WTC11 (cell line): ENCODE results near the gene CACNA1D. TPM values are rescaled to one million over a fixed set of nuclear protein-coding genes. Genes with fewer than 3 reads are reported as not detected.

ENCODE experiments used
- ATAC-seq: fragments of 200-7000 bp; cut with Tn5 transposase; 2 replicates; pipeline ENCODE4 v1.10.0; 2021; ENCODE audit warnings: mild to moderate bottlenecking, moderate library complexity
- CTCF ChIA-PET: fragments of 300-600 bp; sonication (Branson Sonifier 250); formaldehyde crosslinking; loops from one replicate; lab custom pipeline; 2021; ENCODE audit warnings: antibody characterized with exemption; lab: Charles Lee
- POLR2A ChIA-PET: fragments of 350-600 bp; sonication (Branson Sonifier 250); formaldehyde crosslinking; loops from one replicate; lab custom pipeline; 2021; ENCODE audit warnings: antibody characterized with exemption; lab: Charles Lee
- DNase-seq: peaks from one replicate; pipeline ENCODE4 v3.0.0; 2021; ENCODE audit warnings: low spot score
- H3K27ac Mint-ChIP-seq: 2 replicates; pipeline ENCODE4 v1.8.0; 2021; ENCODE audit warnings: mixed read lengths
- H3K27me3 Mint-ChIP-seq: 2 replicates; pipeline ENCODE4 v1.8.0; 2021; ENCODE audit warnings: low read depth, mild to moderate bottlenecking, moderate library complexity, mixed read lengths
- H3K36me3 Mint-ChIP-seq: 2 replicates; pipeline ENCODE4 v1.8.0; 2021; ENCODE audit warnings: mixed read lengths
- H3K4me1 Mint-ChIP-seq: 2 replicates; pipeline ENCODE4 v1.8.0; 2022; ENCODE audit warnings: mixed read lengths
- H3K4me3 Mint-ChIP-seq: 2 replicates; pipeline ENCODE4 v1.8.0; 2021; ENCODE audit warnings: mild to moderate bottlenecking, moderate library complexity, mixed read lengths
- H3K9me3 Mint-ChIP-seq: 2 replicates; pipeline ENCODE4 v1.8.0; 2021; ENCODE audit warnings: mixed read lengths
- ATF2 ChIP-seq: sonication (generic); formaldehyde crosslinking; IDR thresholded peaks from 2 replicates; pipeline ENCODE4 v1.8.1; 2022; ENCODE audit warnings: low read depth, missing genetic modification reagents, borderline replicate concordance
- CREM ChIP-seq: sonication (generic); formaldehyde crosslinking; IDR thresholded peaks from 2 replicates; pipeline ENCODE4 v1.8.1; 2022; ENCODE audit warnings: mild to moderate bottlenecking, missing genetic modification reagents, moderate library complexity
- CTCF ChIP-seq: fragments of 200-600 bp; IDR thresholded peaks from 2 replicates; pipeline ENCODE4 v1.8.0; 2022; ENCODE audit warnings: antibody characterized with exemption
- IRF2 ChIP-seq: sonication (generic); formaldehyde crosslinking; IDR thresholded peaks from 2 replicates; pipeline ENCODE4 v1.8.0; 2022; ENCODE audit warnings: low read depth, missing genetic modification reagents, borderline replicate concordance
- NFYB ChIP-seq: sonication (generic); formaldehyde crosslinking; conservative IDR thresholded peaks from 2 replicates; pipeline ENCODE4 v1.8.0; 2022; ENCODE audit warnings: low read depth, missing genetic modification reagents
- NR1H2 ChIP-seq: sonication (generic); formaldehyde crosslinking; IDR thresholded peaks from 2 replicates; pipeline ENCODE4 v1.9.0; 2021; ENCODE audit warnings: mild to moderate bottlenecking, moderate library complexity, missing genetic modification reagents
- TEAD1 ChIP-seq: sonication (generic); formaldehyde crosslinking; IDR thresholded peaks from 2 replicates; pipeline ENCODE4 v1.8.0; 2022; ENCODE audit warnings: mild to moderate bottlenecking, missing genetic modification reagents
- TEAD4 ChIP-seq: sonication (generic); formaldehyde crosslinking; IDR thresholded peaks from 2 replicates; pipeline ENCODE4 v1.8.0; 2022; ENCODE audit warnings: mild to moderate bottlenecking, missing genetic modification reagents
- USF2 ChIP-seq: sonication (generic); formaldehyde crosslinking; IDR thresholded peaks from 2 replicates; pipeline ENCODE4 v1.8.1; 2023; ENCODE audit warnings: mild to moderate bottlenecking, missing genetic modification reagents, moderate library complexity
- ZBTB43 ChIP-seq: sonication (generic); formaldehyde crosslinking; IDR thresholded peaks from 2 replicates; pipeline ENCODE4 v1.8.1; 2023; ENCODE audit warnings: mild to moderate bottlenecking, missing genetic modification reagents
- ZNF138 ChIP-seq: sonication (generic); formaldehyde crosslinking; conservative IDR thresholded peaks from 2 replicates; pipeline ENCODE4 v1.8.1; 2022; ENCODE audit warnings: mild to moderate bottlenecking, moderate library complexity, missing genetic modification reagents
- total RNA-seq: library from RNA; stranded (reverse); gene quantifications from 3 replicates; pipeline ENCODE4 v1.2.3, GENCODE V29; 2021
- TF ChIP-seq, protein P1 (sequence below): fragments of 250-450 bp; sonication (Bioruptor Pico); conservative IDR thresholded peaks from 2 replicates; pipeline ENCODE4 v1.9.0; 2021; ENCODE audit warnings: mild to moderate bottlenecking
- TF ChIP-seq, protein P2 (sequence below): fragments of 250-450 bp; sonication (Bioruptor Pico); IDR thresholded peaks from 2 replicates; pipeline ENCODE4 v1.9.0; 2021; ENCODE audit warnings: mild to moderate bottlenecking
- TF ChIP-seq, protein P3 (sequence below): sonication (generic); formaldehyde crosslinking; IDR thresholded peaks from 2 replicates; pipeline ENCODE4 v1.8.1; 2023; ENCODE audit warnings: mild to moderate bottlenecking, missing genetic modification reagents, moderate library complexity
- TF ChIP-seq, protein P4 (sequence below): fragments of 250-450 bp; sonication (Bioruptor Pico); IDR thresholded peaks from 2 replicates; pipeline ENCODE4 v1.9.0; 2021; ENCODE audit warnings: mild to moderate bottlenecking, borderline replicate concordance
- TF ChIP-seq, protein P5 (sequence below): sonication (generic); formaldehyde crosslinking; conservative IDR thresholded peaks from 2 replicates; pipeline ENCODE4 v1.8.1; 2023; ENCODE audit warnings: mild to moderate bottlenecking, low read depth, missing genetic modification reagents, moderate library complexity

CACNA1D gene
- total RNA-seq, 1 experiment from 2014 or later, result 2.3 TPM

DNA sequence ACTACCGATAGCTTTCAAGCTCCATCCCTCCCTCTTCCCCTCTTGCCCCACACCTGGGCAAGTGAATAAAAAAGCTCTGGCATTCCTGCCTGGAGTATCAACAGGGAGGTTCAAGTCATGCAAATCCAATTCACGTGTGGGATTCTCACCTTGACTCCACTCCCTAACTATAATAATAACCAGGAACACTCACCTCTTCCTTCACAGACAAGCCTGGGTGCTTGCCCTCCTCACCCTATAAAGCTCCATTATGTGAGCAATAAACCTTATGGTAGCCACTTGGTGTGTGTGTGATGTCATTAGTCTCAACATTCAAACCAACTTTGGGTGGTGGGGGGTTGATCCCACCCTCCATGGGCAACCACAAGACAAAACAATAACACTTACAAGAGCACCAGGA, 335.2 kb downstream of the CACNA1D start:
- ATAC-seq (no peak), DNase-seq (no peak)
- H3K4me1 Mint-ChIP-seq, result 0 out of 2 replicates have a peak, but pooled peaks cover under 1% of the 10 kb centered on the region
- POLR2A ChIA-PET, result no interaction called here
- CTCF ChIA-PET, result interaction anchor here (0.8 kb wide), 1 partner anchor 16 kb away, joined by 3 read pairs; no protein-coding TSS in a partner anchor
- H3K4me3 Mint-ChIP-seq, result no peak overlapping the region
- no peaks in the 10 kb centered on the region for H3K27me3 Mint-ChIP-seq
- TF ChIP-seq ZBTB43 (no peak), ZNF138 (CRISPR knock-in tag) (no peak)
- TF ChIP-seq, protein P1, sequence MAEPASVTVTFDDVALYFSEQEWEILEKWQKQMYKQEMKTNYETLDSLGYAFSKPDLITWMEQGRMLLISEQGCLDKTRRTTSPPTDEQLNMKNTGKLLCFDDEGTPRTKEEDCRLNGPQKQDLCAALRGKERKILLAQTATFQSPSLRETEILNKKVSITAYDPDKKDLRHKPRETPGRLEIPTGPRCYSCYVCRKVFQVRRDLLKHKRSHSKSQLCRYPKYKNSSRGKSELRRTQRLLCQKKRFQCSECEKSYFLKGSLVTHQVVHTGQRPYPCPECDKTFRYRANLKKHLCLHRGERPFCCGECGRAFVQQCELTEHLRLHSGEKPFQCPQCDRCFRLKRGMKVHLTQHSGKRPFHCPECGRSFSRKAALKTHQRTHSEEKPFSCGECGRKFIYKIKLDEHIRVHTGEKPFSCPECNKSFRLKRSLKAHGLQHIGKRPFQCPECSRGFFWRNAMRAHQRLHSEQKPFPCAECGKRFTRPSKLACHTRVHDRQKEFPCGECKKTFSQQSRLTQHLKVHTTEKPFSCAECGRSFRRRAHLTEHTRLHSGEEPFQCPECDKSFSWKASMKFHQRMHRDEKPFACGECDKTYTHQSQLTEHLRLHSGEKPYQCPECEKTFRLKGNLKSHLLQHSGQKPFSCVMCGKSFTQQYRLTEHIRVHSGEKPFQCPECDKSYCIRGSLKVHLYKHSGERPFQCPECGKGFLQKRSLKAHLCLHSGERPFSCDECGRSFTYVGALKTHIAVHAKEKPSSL (CRISPR knock-in tag), result no peak
- TF ChIP-seq, protein P2, sequence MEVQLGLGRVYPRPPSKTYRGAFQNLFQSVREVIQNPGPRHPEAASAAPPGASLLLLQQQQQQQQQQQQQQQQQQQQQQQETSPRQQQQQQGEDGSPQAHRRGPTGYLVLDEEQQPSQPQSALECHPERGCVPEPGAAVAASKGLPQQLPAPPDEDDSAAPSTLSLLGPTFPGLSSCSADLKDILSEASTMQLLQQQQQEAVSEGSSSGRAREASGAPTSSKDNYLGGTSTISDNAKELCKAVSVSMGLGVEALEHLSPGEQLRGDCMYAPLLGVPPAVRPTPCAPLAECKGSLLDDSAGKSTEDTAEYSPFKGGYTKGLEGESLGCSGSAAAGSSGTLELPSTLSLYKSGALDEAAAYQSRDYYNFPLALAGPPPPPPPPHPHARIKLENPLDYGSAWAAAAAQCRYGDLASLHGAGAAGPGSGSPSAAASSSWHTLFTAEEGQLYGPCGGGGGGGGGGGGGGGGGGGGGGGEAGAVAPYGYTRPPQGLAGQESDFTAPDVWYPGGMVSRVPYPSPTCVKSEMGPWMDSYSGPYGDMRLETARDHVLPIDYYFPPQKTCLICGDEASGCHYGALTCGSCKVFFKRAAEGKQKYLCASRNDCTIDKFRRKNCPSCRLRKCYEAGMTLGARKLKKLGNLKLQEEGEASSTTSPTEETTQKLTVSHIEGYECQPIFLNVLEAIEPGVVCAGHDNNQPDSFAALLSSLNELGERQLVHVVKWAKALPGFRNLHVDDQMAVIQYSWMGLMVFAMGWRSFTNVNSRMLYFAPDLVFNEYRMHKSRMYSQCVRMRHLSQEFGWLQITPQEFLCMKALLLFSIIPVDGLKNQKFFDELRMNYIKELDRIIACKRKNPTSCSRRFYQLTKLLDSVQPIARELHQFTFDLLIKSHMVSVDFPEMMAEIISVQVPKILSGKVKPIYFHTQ (CRISPR knock-in tag), result no peak
- TF ChIP-seq, protein P3, sequence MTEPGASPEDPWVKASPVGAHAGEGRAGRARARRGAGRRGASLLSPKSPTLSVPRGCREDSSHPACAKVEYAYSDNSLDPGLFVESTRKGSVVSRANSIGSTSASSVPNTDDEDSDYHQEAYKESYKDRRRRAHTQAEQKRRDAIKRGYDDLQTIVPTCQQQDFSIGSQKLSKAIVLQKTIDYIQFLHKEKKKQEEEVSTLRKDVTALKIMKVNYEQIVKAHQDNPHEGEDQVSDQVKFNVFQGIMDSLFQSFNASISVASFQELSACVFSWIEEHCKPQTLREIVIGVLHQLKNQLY, result no peak
- H3K27ac Mint-ChIP-seq, result no peak overlapping the region
- no peaks in the 10 kb centered on the region for H3K36me3 Mint-ChIP-seq
- no peaks in the 10 kb centered on the region for H3K9me3 Mint-ChIP-seq

DNA sequence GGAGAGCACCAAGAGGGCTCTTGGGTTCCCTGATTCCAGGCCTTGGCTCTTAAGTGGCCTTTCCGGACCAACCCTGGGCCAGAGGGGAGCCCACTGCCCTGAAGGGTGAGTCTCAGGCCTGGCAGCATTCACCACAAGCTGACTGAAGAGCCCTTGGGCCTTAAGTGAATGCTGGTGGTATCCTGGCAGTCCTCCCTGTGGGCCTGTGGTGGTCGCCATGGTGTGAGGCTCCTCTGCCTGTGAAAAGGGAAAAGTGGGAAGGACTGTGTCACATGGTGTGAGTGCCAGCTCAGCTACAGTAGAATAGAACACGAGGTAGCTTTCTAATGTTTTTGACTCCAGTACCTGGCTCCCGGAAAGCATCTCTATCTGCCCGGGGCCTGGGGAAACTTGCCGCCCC, 336.5 kb downstream of the CACNA1D start:
- no peak overlapping the region for H3K27ac Mint-ChIP-seq
- POLR2A ChIA-PET, result no interaction called here
- H3K4me3 Mint-ChIP-seq, result no peak overlapping the region
- no peaks in the 10 kb centered on the region for H3K36me3 Mint-ChIP-seq
- CTCF ChIA-PET, result no interaction called here
- ATAC-seq, result no peak
- no peaks in the 10 kb centered on the region for H3K9me3 Mint-ChIP-seq
- H3K4me1 Mint-ChIP-seq, result no peaks in the 10 kb centered on the region
- no peaks in the 10 kb centered on the region for H3K27me3 Mint-ChIP-seq
- no peak for DNase-seq
- TF ChIP-seq IRF2 (CRISPR knock-in tag), result no peak
- no peak for TF ChIP-seq NFYB (CRISPR knock-in tag)
- TF ChIP-seq TEAD4 (CRISPR knock-in tag), result no peak
- no peak for TF ChIP-seq CREM (CRISPR knock-in tag)
- no peak for TF ChIP-seq USF2 (CRISPR knock-in tag)
- TF ChIP-seq CTCF, result no peak
- TF ChIP-seq NR1H2 (CRISPR knock-in tag), result no peak
- TF ChIP-seq, protein P4, sequence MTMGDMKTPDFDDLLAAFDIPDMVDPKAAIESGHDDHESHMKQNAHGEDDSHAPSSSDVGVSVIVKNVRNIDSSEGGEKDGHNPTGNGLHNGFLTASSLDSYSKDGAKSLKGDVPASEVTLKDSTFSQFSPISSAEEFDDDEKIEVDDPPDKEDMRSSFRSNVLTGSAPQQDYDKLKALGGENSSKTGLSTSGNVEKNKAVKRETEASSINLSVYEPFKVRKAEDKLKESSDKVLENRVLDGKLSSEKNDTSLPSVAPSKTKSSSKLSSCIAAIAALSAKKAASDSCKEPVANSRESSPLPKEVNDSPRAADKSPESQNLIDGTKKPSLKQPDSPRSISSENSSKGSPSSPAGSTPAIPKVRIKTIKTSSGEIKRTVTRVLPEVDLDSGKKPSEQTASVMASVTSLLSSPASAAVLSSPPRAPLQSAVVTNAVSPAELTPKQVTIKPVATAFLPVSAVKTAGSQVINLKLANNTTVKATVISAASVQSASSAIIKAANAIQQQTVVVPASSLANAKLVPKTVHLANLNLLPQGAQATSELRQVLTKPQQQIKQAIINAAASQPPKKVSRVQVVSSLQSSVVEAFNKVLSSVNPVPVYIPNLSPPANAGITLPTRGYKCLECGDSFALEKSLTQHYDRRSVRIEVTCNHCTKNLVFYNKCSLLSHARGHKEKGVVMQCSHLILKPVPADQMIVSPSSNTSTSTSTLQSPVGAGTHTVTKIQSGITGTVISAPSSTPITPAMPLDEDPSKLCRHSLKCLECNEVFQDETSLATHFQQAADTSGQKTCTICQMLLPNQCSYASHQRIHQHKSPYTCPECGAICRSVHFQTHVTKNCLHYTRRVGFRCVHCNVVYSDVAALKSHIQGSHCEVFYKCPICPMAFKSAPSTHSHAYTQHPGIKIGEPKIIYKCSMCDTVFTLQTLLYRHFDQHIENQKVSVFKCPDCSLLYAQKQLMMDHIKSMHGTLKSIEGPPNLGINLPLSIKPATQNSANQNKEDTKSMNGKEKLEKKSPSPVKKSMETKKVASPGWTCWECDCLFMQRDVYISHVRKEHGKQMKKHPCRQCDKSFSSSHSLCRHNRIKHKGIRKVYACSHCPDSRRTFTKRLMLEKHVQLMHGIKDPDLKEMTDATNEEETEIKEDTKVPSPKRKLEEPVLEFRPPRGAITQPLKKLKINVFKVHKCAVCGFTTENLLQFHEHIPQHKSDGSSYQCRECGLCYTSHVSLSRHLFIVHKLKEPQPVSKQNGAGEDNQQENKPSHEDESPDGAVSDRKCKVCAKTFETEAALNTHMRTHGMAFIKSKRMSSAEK (CRISPR knock-in tag), result no peak
- TF ChIP-seq, protein P5, sequence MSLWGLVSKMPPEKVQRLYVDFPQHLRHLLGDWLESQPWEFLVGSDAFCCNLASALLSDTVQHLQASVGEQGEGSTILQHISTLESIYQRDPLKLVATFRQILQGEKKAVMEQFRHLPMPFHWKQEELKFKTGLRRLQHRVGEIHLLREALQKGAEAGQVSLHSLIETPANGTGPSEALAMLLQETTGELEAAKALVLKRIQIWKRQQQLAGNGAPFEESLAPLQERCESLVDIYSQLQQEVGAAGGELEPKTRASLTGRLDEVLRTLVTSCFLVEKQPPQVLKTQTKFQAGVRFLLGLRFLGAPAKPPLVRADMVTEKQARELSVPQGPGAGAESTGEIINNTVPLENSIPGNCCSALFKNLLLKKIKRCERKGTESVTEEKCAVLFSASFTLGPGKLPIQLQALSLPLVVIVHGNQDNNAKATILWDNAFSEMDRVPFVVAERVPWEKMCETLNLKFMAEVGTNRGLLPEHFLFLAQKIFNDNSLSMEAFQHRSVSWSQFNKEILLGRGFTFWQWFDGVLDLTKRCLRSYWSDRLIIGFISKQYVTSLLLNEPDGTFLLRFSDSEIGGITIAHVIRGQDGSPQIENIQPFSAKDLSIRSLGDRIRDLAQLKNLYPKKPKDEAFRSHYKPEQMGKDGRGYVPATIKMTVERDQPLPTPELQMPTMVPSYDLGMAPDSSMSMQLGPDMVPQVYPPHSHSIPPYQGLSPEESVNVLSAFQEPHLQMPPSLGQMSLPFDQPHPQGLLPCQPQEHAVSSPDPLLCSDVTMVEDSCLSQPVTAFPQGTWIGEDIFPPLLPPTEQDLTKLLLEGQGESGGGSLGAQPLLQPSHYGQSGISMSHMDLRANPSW (CRISPR knock-in tag), result no peak
- TF ChIP-seq TEAD1, result no peak
- no peak for TF ChIP-seq ATF2 (CRISPR knock-in tag)
